Measurements from ENCODE around the gene ADAMTS19.

ADAMTS19 gene

GRCh38 chr5:129691220-129691619 is 231.1 kb downstream of the ADAMTS19 start:
- no peak for DNase-seq (ENCODE audit: low spot score)

GRCh38 chr5:129696636-129697035 is 236.5 kb downstream of the ADAMTS19 start:
- DNase-seq (ENCODE audit: low spot score) = no peak

GRCh38 chr5:129698661-129699060 is 238.6 kb downstream of the ADAMTS19 start:
- DNase-seq (ENCODE audit: low spot score) = no peak

- no peak for DNase-seq (ENCODE audit: low spot score)
Observed at GRCh38 chr5:129716235-129716634, 256.1 kb downstream of the ADAMTS19 start.

GRCh38 chr5:129716651-129717050 is 256.6 kb downstream of the ADAMTS19 start:
- DNase-seq (ENCODE audit: low spot score) = no peak

GRCh38 chr5:129717751-129718310 is 257.7 kb downstream of the ADAMTS19 start:
- no peak for DNase-seq (ENCODE audit: low spot score)

GRCh38 chr5:129718471-129719090 is 258.5 kb downstream of the ADAMTS19 start:
- no peak for DNase-seq (ENCODE audit: low spot score)

GRCh38 chr5:129724222-129724621 is 264.1 kb downstream of the ADAMTS19 start:
- DNase-seq (ENCODE audit: low spot score) = no peak

GRCh38 chr5:129724647-129725046 is 264.5 kb downstream of the ADAMTS19 start:
- DNase-seq (ENCODE audit: low spot score) = no peak

GRCh38 chr5:129739773-129740172 is 279.7 kb downstream of the ADAMTS19 start:
- DNase-seq (ENCODE audit: low spot score) = no peak

- no peak for DNase-seq (ENCODE audit: low spot score)
Observed at GRCh38 chr5:129743541-129744187, 283.6 kb downstream of the ADAMTS19 start.

GRCh38 chr5:129745997-129746396 is 285.9 kb downstream of the ADAMTS19 start:
- DNase-seq (ENCODE audit: low spot score) = no peak

GRCh38 chr5:129746876-129747275 is 286.8 kb downstream of the ADAMTS19 start:
- no peak for DNase-seq (ENCODE audit: low spot score)

- DNase-seq (ENCODE audit: low spot score) = no peak
Observed at GRCh38 chr5:129747572-129748407, 287.7 kb downstream of the ADAMTS19 start, which contains the start of gene MINAR2. MINAR2 (plus strand) TSS chr5:129748094; CDS start chr5:129748191, 97 bp downstream.

GRCh38 chr5:129748913-129749880 is 289.1 kb downstream of the ADAMTS19 start:
- DNase-seq (ENCODE audit: low spot score) = no peak

GRCh38 chr5:129760636-129761325 is 300.7 kb downstream of the ADAMTS19 start:
- no peak for DNase-seq (ENCODE audit: low spot score)

- DNase-seq (ENCODE audit: low spot score) = no peak
Observed at GRCh38 chr5:129763651-129764050, 303.6 kb downstream of the ADAMTS19 start.

GRCh38 chr5:129766798-129767197 is 306.7 kb downstream of the ADAMTS19 start:
- no peak for DNase-seq (ENCODE audit: low spot score)

- DNase-seq (ENCODE audit: low spot score) = peak; percentile 77
Observed at GRCh38 chr5:129767927-129768380, 307.9 kb downstream of the ADAMTS19 start.

GRCh38 chr5:129768735-129769134 is 308.6 kb downstream of the ADAMTS19 start:
- no peak for DNase-seq (ENCODE audit: low spot score)
